ENCODE measurements around the gene HNRNPUL1. TPM values are rescaled to one million over a fixed set of nuclear protein-coding genes. Genes with fewer than 3 reads are reported as not detected.
A peak's percentile ranks its signal among the peaks of the same experiment; 100 is the strongest.

HNRNPUL1 gene
- total RNA-seq, 4 donors from 2014 or later = 140 to 213 (median 188) TPM

DNA sequence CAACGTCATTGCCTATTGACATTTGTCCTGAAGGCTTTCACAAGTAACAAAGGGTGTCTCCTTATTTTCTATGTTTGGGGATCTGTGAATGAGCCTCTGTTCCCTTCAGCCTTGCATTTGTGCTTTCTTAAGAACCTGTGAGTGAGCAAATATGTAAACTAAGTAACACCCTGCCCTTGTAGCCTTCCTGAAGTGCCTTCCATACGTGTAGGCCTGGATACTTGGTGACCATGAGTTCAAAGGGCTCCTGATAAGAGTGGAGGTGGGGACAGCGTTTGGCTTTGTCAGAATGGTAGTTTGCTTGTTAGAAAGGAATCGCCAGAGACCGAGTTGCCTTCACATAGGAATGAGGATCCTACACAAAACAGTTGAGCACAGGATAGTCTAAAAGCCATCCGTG is 31.3 kb downstream of the HNRNPUL1 start:
- Histone ChIP-seq H3K4me3 (no peak overlapping the region), H3K27ac (peak overlapping the region; percentile 89), H3K9me3 (no peaks in the 10 kb centered on the region), H3K27me3 (no peaks in the 10 kb centered on the region), H3K36me3 (peaks cover 79% of the 10 kb centered on the region), H3K4me1 (peaks cover 47% of the 10 kb centered on the region)
- TF ChIP-seq POLR2AphosphoS5 (IDR thresholded peaks at IDR 0.05) (no peak), CTCF (IDR thresholded peaks at IDR 0.05) (no peak), POLR2A (IDR thresholded peaks at IDR 0.05) (no peak), EP300 (IDR thresholded peaks at IDR 0.05) (no peak)
- DNase-seq (ENCODE audit: low spot score in 2 of 2) = no peak
- 73% methylated on average over 6 of the region's 6 CpGs for WGBS

GRCh38 chr19:41296433-41296871 is 32.3 kb downstream of the HNRNPUL1 start:
- H3K4me1 ChIP-seq = peaks cover 56% of the 10 kb centered on the region
- no peak for DNase-seq (ENCODE audit: low spot score in 2 of 2)
- no peaks in the 10 kb centered on the region for H3K9me3 ChIP-seq
- peaks cover 77% of the 10 kb centered on the region for H3K36me3 ChIP-seq
- no peaks in the 10 kb centered on the region for H3K27me3 ChIP-seq
- H3K4me3 ChIP-seq = no peak overlapping the region
- TF ChIP-seq CTCF (IDR thresholded peaks at IDR 0.05) (no peak), POLR2AphosphoS5 (IDR thresholded peaks at IDR 0.05) (no peak), POLR2A (IDR thresholded peaks at IDR 0.05) (no peak), EP300 (IDR thresholded peaks at IDR 0.05) (no peak)
- H3K27ac ChIP-seq = peak overlapping the region; percentile 89
- WGBS = 67% methylated on average over 2 of the region's 2 CpGs

DNA sequence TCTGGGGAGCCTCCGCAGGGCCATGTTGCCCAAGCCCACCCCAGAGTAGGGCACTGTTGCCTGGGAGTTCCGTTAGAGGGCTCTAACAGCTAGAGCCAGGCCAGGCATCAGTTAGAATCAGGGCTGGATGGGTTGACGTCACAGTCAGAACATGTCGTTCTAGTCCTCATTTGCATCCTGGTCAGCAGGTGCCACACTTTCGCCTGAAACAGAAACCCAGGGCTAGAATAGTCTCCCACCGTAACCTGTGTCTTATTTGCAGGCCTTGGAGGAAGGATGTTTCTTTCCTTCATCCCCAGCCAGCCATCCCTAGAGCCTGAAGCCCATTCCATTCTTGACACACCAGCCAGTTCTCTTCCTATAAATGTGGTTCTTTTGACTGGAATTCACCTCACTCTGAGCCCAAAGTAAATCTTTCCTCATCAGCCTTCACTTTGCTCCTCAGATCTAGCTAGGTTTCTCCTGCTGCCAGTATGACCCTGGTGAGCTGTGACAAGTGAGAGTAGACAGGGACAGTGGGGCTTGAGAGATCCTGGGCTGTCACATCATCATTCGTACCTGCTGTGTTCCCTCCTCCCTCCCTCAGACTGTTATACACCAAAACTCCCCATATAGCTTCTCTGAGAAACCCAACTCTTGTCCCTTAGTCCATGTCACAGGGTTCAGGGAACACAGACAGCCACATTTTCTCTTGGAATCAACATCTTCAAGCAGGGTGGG is 33.6 kb downstream of the HNRNPUL1 start:
- TF ChIP-seq CTCF (IDR thresholded peaks at IDR 0.05) (no peak), POLR2A (IDR thresholded peaks at IDR 0.05) (no peak), POLR2AphosphoS5 (IDR thresholded peaks at IDR 0.05) (no peak), EP300 (IDR thresholded peaks at IDR 0.05) (no peak)
- Histone ChIP-seq H3K4me3 (no peak overlapping the region), H3K27ac (peak overlapping the region; percentile 89), H3K27me3 (no peaks in the 10 kb centered on the region), H3K36me3 (peaks cover 77% of the 10 kb centered on the region), H3K4me1 (peaks cover 62% of the 10 kb centered on the region), H3K9me3 (no peaks in the 10 kb centered on the region)
- WGBS = 47% methylated on average over 6 of the region's 7 CpGs
- DNase-seq (ENCODE audit: low spot score in 2 of 2) = no peak

DNA sequence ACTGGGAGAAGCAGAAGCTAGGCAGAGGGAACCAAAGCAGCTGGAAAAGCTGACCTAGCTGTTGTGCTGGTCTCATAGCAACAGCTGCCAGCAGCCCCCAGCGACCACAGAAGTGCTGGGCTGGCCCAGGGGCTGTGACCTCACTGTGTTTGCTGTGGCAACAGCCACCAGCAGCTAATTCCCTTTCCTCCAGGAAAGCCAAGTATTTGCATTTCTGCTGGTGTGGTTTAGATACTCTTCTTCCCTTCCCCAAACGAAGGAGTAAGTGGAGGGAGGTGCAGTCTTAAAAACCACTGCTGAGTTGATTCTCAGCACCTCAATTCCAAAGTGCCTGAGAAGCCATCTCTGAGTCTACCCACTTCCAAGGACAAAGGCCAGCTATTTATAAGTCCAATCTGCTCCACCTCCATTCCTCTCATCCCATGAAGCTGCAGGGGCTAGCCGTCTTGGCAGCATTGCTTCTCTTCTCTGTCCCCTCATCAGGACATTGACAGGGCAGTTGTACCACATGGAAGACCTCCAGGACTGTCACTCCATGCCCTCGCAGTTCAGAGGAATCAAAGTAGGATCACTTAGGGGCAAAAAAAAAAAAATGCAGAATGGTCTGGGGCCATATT is 34.3 kb downstream of the HNRNPUL1 start:
- peak overlapping the region; percentile 89 for H3K27ac ChIP-seq
- TF ChIP-seq POLR2AphosphoS5 (IDR thresholded peaks at IDR 0.05) = no peak
- TF ChIP-seq POLR2A (IDR thresholded peaks at IDR 0.05) = no peak
- TF ChIP-seq CTCF (IDR thresholded peaks at IDR 0.05) = no peak
- TF ChIP-seq EP300 (IDR thresholded peaks at IDR 0.05) = no peak
- peak in 1 of 2 donors; percentile 84 for DNase-seq (ENCODE audit: low spot score in 2 of 2)
- H3K4me3 ChIP-seq = no peak overlapping the region
- no peaks in the 10 kb centered on the region for H3K27me3 ChIP-seq
- H3K36me3 ChIP-seq = peaks cover 77% of the 10 kb centered on the region
- H3K9me3 ChIP-seq = no peaks in the 10 kb centered on the region
- peaks cover 62% of the 10 kb centered on the region for H3K4me1 ChIP-seq
- 17% methylated on average over 4 of the region's 4 CpGs for WGBS

GRCh38 chr19:41299046-41299754 is 35.0 kb downstream of the HNRNPUL1 start:
- 42% methylated on average over 10 of the region's 10 CpGs for WGBS
- Histone ChIP-seq H3K36me3 (peaks cover 77% of the 10 kb centered on the region), H3K4me3 (no peak overlapping the region), H3K27me3 (no peaks in the 10 kb centered on the region), H3K4me1 (peaks cover 62% of the 10 kb centered on the region), H3K27ac (peak overlapping the region; percentile 89), H3K9me3 (no peaks in the 10 kb centered on the region)
- no peak for DNase-seq (ENCODE audit: low spot score in 2 of 2)
- TF ChIP-seq EP300 (IDR thresholded peaks at IDR 0.05) = no peak
- no peak for TF ChIP-seq POLR2A (IDR thresholded peaks at IDR 0.05)
- TF ChIP-seq CTCF (IDR thresholded peaks at IDR 0.05) = no peak
- peak in 1 of 3 donors; percentile 29 for TF ChIP-seq POLR2AphosphoS5 (IDR thresholded peaks at IDR 0.05)

Data from suprapubic skin (tissue), 4 donors.